Activated B cell treated with CpG ODN at 0.5 μM for 24 hours (primary cell): Measurements from ENCODE around the gene AK4. TPM values are rescaled to one million over a fixed set of nuclear protein-coding genes. Genes with fewer than 3 reads are reported as not detected.

ENCODE experiments used
- ATAC-seq: fragments of 200-7000 bp; cut with Tn5 transposase; one replicate; pipeline ENCODE4 v1.10.0; 2021; ENCODE audit warnings: low read depth, mild to moderate bottlenecking, moderate library complexity
- CTCF ChIA-PET: fragments of 350-600 bp; sonication (Branson Sonifier 250); formaldehyde crosslinking; loops from one replicate; lab custom pipeline; 2021; ENCODE audit warnings: antibody characterized with exemption; lab: Charles Lee
- POLR2A ChIA-PET: fragments of 350-600 bp; sonication (Branson Sonifier 250); formaldehyde crosslinking; loops from one replicate; lab custom pipeline; 2021; ENCODE audit warnings: antibody characterized with exemption; lab: Charles Lee
- DNase-seq: peaks from one replicate; pipeline ENCODE4 v3.0.0; 2022
- H3K27ac Mint-ChIP-seq: one replicate; pipeline ENCODE4 v1.8.0; 2020; ENCODE audit warnings: mixed read lengths
- H3K27me3 Mint-ChIP-seq: one replicate; pipeline ENCODE4 v1.8.0; 2021; ENCODE audit warnings: mixed read lengths
- H3K36me3 Mint-ChIP-seq: one replicate; pipeline ENCODE4 v1.8.0; 2021; ENCODE audit warnings: low read depth, mixed read lengths
- H3K4me1 Mint-ChIP-seq: one replicate; pipeline ENCODE4 v1.8.0; 2021; ENCODE audit warnings: mixed read lengths
- H3K4me3 Mint-ChIP-seq: one replicate; pipeline ENCODE4 v1.8.0; 2020; ENCODE audit warnings: mild to moderate bottlenecking, mixed read lengths
- H3K9me3 Mint-ChIP-seq: one replicate; pipeline ENCODE4 v1.8.0; 2020; ENCODE audit warnings: mixed read lengths
- intact Hi-C: fragments of 100-400 bp; cut with micrococcal nuclease; formaldehyde crosslinking; loops from one replicate; pipeline ENCODE4 v1.15.1; 2024
- total RNA-seq: library from RNA; stranded (reverse); gene quantifications from 2 replicates; pipeline ENCODE4 v1.2.3, GENCODE V29; 2022
- TF ChIP-seq, protein P1 (sequence below): fragments of 200-600 bp; IDR thresholded peaks from one replicate; pipeline ENCODE4 v1.8.0; 2022; ENCODE audit warnings: antibody characterized with exemption, mild to moderate bottlenecking

Gene AK4
- total RNA-seq, 1 donor from 2014 or later = 1.8 TPM

GRCh38 chr1:65279070-65279779, 131.2 kb downstream of the AK4 start:
- CTCF ChIA-PET = no interaction called here
- Mint-ChIP-seq H3K9me3 (no peaks in the 10 kb centered on the region), H3K4me1 (no peaks in the 10 kb centered on the region), H3K4me3 (no peak overlapping the region), H3K27ac (no peak overlapping the region), H3K36me3 (no peaks in the 10 kb centered on the region), H3K27me3 (peaks cover 25% of the 10 kb centered on the region)
- no peak for ATAC-seq
- DNase-seq = no peak
- POLR2A ChIA-PET = no interaction called here
- TF ChIP-seq, protein P1, sequence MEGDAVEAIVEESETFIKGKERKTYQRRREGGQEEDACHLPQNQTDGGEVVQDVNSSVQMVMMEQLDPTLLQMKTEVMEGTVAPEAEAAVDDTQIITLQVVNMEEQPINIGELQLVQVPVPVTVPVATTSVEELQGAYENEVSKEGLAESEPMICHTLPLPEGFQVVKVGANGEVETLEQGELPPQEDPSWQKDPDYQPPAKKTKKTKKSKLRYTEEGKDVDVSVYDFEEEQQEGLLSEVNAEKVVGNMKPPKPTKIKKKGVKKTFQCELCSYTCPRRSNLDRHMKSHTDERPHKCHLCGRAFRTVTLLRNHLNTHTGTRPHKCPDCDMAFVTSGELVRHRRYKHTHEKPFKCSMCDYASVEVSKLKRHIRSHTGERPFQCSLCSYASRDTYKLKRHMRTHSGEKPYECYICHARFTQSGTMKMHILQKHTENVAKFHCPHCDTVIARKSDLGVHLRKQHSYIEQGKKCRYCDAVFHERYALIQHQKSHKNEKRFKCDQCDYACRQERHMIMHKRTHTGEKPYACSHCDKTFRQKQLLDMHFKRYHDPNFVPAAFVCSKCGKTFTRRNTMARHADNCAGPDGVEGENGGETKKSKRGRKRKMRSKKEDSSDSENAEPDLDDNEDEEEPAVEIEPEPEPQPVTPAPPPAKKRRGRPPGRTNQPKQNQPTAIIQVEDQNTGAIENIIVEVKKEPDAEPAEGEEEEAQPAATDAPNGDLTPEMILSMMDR = no peak
- intact Hi-C loops = no loop called here

Other genes starting within 250 kb of the AK4 start
- 195 and 215 TPM in 2 replicates for gene JAK1, start 181.7 kb upstream of the AK4 start, total RNA-seq
- gene DNAJC6, start 161.3 kb downstream of the AK4 start, total RNA-seq = 0.67 and 0.93 TPM in 2 replicates